ENCODE data around the gene MARK1.
A peak's percentile ranks its signal among the peaks of the same experiment; 100 is the strongest.

Gene MARK1

GRCh38 chr1:220527908-220528678, at the start of gene MARK1:
MARK1 (plus strand) TSS chr1:220528136; CDS start chr1:220528823, 687 bp downstream.
- peak; percentile 64 for DNase-seq

- DNase-seq, result no peak
Measured at GRCh38 chr1:220483700-220484099, 44.2 kb upstream of the MARK1 start.

- no peak for DNase-seq
Measured at GRCh38 chr1:220484135-220484534, 43.8 kb upstream of the MARK1 start.

- DNase-seq, result no peak
Measured at GRCh38 chr1:220485131-220485530, 42.8 kb upstream of the MARK1 start.

GRCh38 chr1:220485791-220486190, 42.1 kb upstream of the MARK1 start:
- no peak for DNase-seq

- peak; percentile 98 for DNase-seq
Measured at GRCh38 chr1:220487297-220487820, 40.6 kb upstream of the MARK1 start.

- no peak for DNase-seq
Measured at GRCh38 chr1:220491891-220492290, 36.0 kb upstream of the MARK1 start.

GRCh38 chr1:220497220-220497947, 30.6 kb upstream of the MARK1 start:
- no peak for DNase-seq

- no peak for DNase-seq
Measured at GRCh38 chr1:220498188-220498587, 29.7 kb upstream of the MARK1 start.

- DNase-seq, result no peak
Measured at GRCh38 chr1:220500372-220500771, 27.6 kb upstream of the MARK1 start.

GRCh38 chr1:220504329-220504728, 23.6 kb upstream of the MARK1 start:
- no peak for DNase-seq

- no peak for DNase-seq
Measured at GRCh38 chr1:220507085-220507484, 20.9 kb upstream of the MARK1 start.

- DNase-seq, result no peak
Measured at GRCh38 chr1:220511179-220511578, 16.8 kb upstream of the MARK1 start.

GRCh38 chr1:220511785-220512184, 16.2 kb upstream of the MARK1 start:
- DNase-seq, result no peak

- no peak for DNase-seq
Measured at GRCh38 chr1:220513834-220514233, 14.1 kb upstream of the MARK1 start.

GRCh38 chr1:220514256-220514655, 13.7 kb upstream of the MARK1 start:
- no peak for DNase-seq

- DNase-seq, result no peak
Measured at GRCh38 chr1:220516014-220516721, 11.8 kb upstream of the MARK1 start.

GRCh38 chr1:220516722-220517042, 11.3 kb upstream of the MARK1 start:
- DNase-seq, result no peak

GRCh38 chr1:220521778-220522177, 6.2 kb upstream of the MARK1 start:
- peak; percentile 91 for DNase-seq

GRCh38 chr1:220526294-220526693, 1.6 kb upstream of the MARK1 start:
- no peak for DNase-seq

GRCh38 chr1:220527279-220527907, 543 bp upstream of the MARK1 start:
- peak; percentile 80 for DNase-seq

GRCh38 chr1:220528679-220529501, 954 bp downstream of the MARK1 start:
- DNase-seq, result peak; percentile 24
